Measurements from ENCODE around the gene PEX13.

GRCh38 chr2:61018798-61019197 is 1.3 kb downstream of the PEX13 start:
- TF ChIP-seq EZH2 (IDR thresholded peaks at IDR 0.05) (no peak), POLR2AphosphoS5 (IDR thresholded peaks at IDR 0.05; ENCODE audit: borderline replicate concordance, low read depth, low read length) (no peak), FOXP2 (optimal IDR thresholded peaks at IDR 0.05; ENCODE audit: control extremely low read depth, extremely low read length, insufficient read depth) (no peak)
